Measurements from ENCODE around the gene HTRA3. TPM values are rescaled to one million over a fixed set of nuclear protein-coding genes. Genes with fewer than 3 reads are reported as not detected.
"Not testable (repeated sequence)": the region's sequence is repeated elsewhere in the genome, so short reads cannot be mapped to it uniquely, and the experiment has no call there.

The HTRA3 gene
- total RNA-seq, 1 donor from 2014 or later, result 3.4 TPM

GRCh38 chr4:8338351-8338961 is 68.9 kb downstream of the HTRA3 start:
- Mint-ChIP-seq H3K27ac (ENCODE audit: unreplicated experiment) (no peak overlapping the region), H3K4me3 (no peak overlapping the region), H3K9me3 (peaks cover 11% of the 10 kb centered on the region), H3K4me1 (peaks cover 5% of the 10 kb centered on the region), H3K36me3 (ENCODE audit: low read depth) (peaks cover 11% of the 10 kb centered on the region), H3K27me3 (ENCODE audit: low read depth) (no peaks in the 10 kb centered on the region)
- DNase-seq (ENCODE audit: low read depth, low spot score), result no peak
- TF ChIP-seq CTCF (conservative IDR thresholded peaks at IDR 0.05), result no peak

GRCh38 chr4:8340781-8341241 is 71.3 kb downstream of the HTRA3 start:
- Mint-ChIP-seq H3K4me3 (no peak overlapping the region), H3K27me3 (ENCODE audit: low read depth) (no peaks in the 10 kb centered on the region), H3K36me3 (ENCODE audit: low read depth) (peaks cover 8% of the 10 kb centered on the region), H3K4me1 (peaks cover 5% of the 10 kb centered on the region), H3K9me3 (peaks cover 10% of the 10 kb centered on the region), H3K27ac (ENCODE audit: unreplicated experiment) (no peak overlapping the region)
- DNase-seq (ENCODE audit: low read depth, low spot score), result no peak
- no peak for TF ChIP-seq CTCF (conservative IDR thresholded peaks at IDR 0.05)

GRCh38 chr4:8341281-8341680 is 71.7 kb downstream of the HTRA3 start:
- not testable (repeated sequence) for H3K4me3 Mint-ChIP-seq; H3K27me3 Mint-ChIP-seq (ENCODE audit: low read depth); H3K36me3 Mint-ChIP-seq (ENCODE audit: low read depth); DNase-seq (ENCODE audit: low read depth, low spot score); H3K27ac Mint-ChIP-seq (ENCODE audit: unreplicated experiment); H3K4me1 Mint-ChIP-seq; H3K9me3 Mint-ChIP-seq

- no peak for DNase-seq (ENCODE audit: low read depth, low spot score)
- no peak for TF ChIP-seq CTCF (conservative IDR thresholded peaks at IDR 0.05)
- H3K9me3 Mint-ChIP-seq, result peaks cover 5% of the 10 kb centered on the region
- no peak overlapping the region for H3K4me3 Mint-ChIP-seq
- no peak overlapping the region for H3K27ac Mint-ChIP-seq (ENCODE audit: unreplicated experiment)
- H3K4me1 Mint-ChIP-seq, result peaks cover 5% of the 10 kb centered on the region
- H3K27me3 Mint-ChIP-seq (ENCODE audit: low read depth), result no peaks in the 10 kb centered on the region
- H3K36me3 Mint-ChIP-seq (ENCODE audit: low read depth), result peaks cover 5% of the 10 kb centered on the region
These were observed 72.1 kb downstream of the HTRA3 start for GRCh38 chr4:8341691-8342090.

- no peak for TF ChIP-seq CTCF (conservative IDR thresholded peaks at IDR 0.05)
- peaks cover 5% of the 10 kb centered on the region for H3K4me1 Mint-ChIP-seq
- no peaks in the 10 kb centered on the region for H3K27me3 Mint-ChIP-seq (ENCODE audit: low read depth)
- H3K27ac Mint-ChIP-seq (ENCODE audit: unreplicated experiment), result no peak overlapping the region
- peaks cover 2% of the 10 kb centered on the region for H3K9me3 Mint-ChIP-seq
- DNase-seq (ENCODE audit: low read depth, low spot score), result peak; percentile 15
- no peak overlapping the region for H3K4me3 Mint-ChIP-seq
- peaks cover 2% of the 10 kb centered on the region for H3K36me3 Mint-ChIP-seq (ENCODE audit: low read depth)
These were observed 73.2 kb downstream of the HTRA3 start for GRCh38 chr4:8342651-8343261.

- Mint-ChIP-seq H3K27me3 (ENCODE audit: low read depth) (no peaks in the 10 kb centered on the region), H3K27ac (ENCODE audit: unreplicated experiment) (no peak overlapping the region), H3K36me3 (ENCODE audit: low read depth) (no peaks in the 10 kb centered on the region), H3K4me1 (peaks cover 5% of the 10 kb centered on the region), H3K9me3 (no peaks in the 10 kb centered on the region), H3K4me3 (no peak overlapping the region)
- no peak for TF ChIP-seq CTCF (conservative IDR thresholded peaks at IDR 0.05)
- DNase-seq (ENCODE audit: low read depth, low spot score), result no peak
These were observed 73.9 kb downstream of the HTRA3 start for GRCh38 chr4:8343262-8343966.

Measured in neural crest cell (in vitro differentiated cells).